ENCODE measurements around the gene MRPL40. TPM values are rescaled to one million over a fixed set of nuclear protein-coding genes. Genes with fewer than 3 reads are reported as not detected.

The MRPL40 gene
- polyA plus RNA-seq, 1 donor from 2014 or later: 32.5 TPM

DNA sequence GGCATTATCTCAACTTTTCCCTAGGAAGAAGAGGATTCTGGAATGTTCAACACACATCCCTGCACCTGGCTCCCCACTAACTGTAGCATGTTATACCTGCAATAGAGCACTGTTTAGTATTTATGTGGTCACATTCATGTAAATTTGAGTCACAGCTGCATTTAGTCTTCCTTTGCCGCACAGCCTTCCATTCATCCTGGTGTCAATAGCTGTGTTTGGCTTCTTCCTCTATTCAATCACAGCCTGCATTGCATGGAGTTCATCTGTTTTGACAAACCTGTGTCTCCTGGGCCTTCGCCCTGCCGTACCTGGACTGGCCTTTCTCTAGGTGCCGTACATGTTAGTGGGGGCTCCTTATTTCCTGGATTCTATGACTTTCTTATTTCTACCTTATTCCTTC is 19.2 kb downstream of the MRPL40 start:
- Histone ChIP-seq H3K4me2 (ENCODE audit: low read length) (no peak overlapping the region), H3K27me3 (ENCODE audit: insufficient read depth, low read depth, low read length) (no peaks in the 10 kb centered on the region), H3K9ac (ENCODE audit: low read length) (no peak overlapping the region), H2AFZ (ENCODE audit: low read depth, low read length) (no peak overlapping the region), H3K27ac (ENCODE audit: low read length) (no peak overlapping the region), H4K20me1 (ENCODE audit: insufficient read depth) (no peaks in the 10 kb centered on the region), H3K4me3 (ENCODE audit: low read length) (no peak overlapping the region), H3K9me2 (ENCODE audit: insufficient read depth, low read length) (no peaks in the 10 kb centered on the region), H3F3A (ENCODE audit: insufficient read depth, low read length, poor library complexity, severe bottlenecking) (no peaks in the 10 kb centered on the region), H3K79me2 (replicated peaks; ENCODE audit: insufficient read depth, low read length) (peaks cover 16% of the 10 kb centered on the region), H3K9me3 (ENCODE audit: low read length) (no peaks in the 10 kb centered on the region), H3K36me3 (ENCODE audit: insufficient read depth, low read length) (peaks cover 9% of the 10 kb centered on the region)
- no peak for TF ChIP-seq MXI1 (conservative IDR thresholded peaks at IDR 0.05; ENCODE audit: poor library complexity, severe bottlenecking)
- TF ChIP-seq EP300 (conservative IDR thresholded peaks at IDR 0.05; ENCODE audit: poor library complexity, severe bottlenecking): no peak
- no peak for TF ChIP-seq TAF1 (IDR thresholded peaks at IDR 0.05; ENCODE audit: low read depth)
- no peak for TF ChIP-seq POLR2AphosphoS5 (IDR thresholded peaks at IDR 0.05)
- TF ChIP-seq RAD21 (conservative IDR thresholded peaks at IDR 0.05): no peak
- no peak for TF ChIP-seq EZH2 (IDR thresholded peaks at IDR 0.05; ENCODE audit: borderline replicate concordance, insufficient read depth, low read length, poor library complexity, severe bottlenecking)

- H3K27me3 ChIP-seq (ENCODE audit: insufficient read depth, low read depth, low read length): no peaks in the 10 kb centered on the region
- H3K4me2 ChIP-seq (ENCODE audit: low read length): no peak overlapping the region
- H3K9me3 ChIP-seq (ENCODE audit: low read length): no peaks in the 10 kb centered on the region
- no peak overlapping the region for H2AFZ ChIP-seq (ENCODE audit: low read depth, low read length)
- no peaks in the 10 kb centered on the region for H4K20me1 ChIP-seq (ENCODE audit: insufficient read depth)
- TF ChIP-seq RAD21 (conservative IDR thresholded peaks at IDR 0.05) (no peak), MXI1 (conservative IDR thresholded peaks at IDR 0.05; ENCODE audit: poor library complexity, severe bottlenecking) (no peak), TAF1 (IDR thresholded peaks at IDR 0.05; ENCODE audit: low read depth) (no peak), POLR2AphosphoS5 (IDR thresholded peaks at IDR 0.05) (no peak), EP300 (conservative IDR thresholded peaks at IDR 0.05; ENCODE audit: poor library complexity, severe bottlenecking) (no peak), EZH2 (IDR thresholded peaks at IDR 0.05; ENCODE audit: borderline replicate concordance, insufficient read depth, low read length, poor library complexity, severe bottlenecking) (no peak)
- TF ChIP-seq, protein P1, sequence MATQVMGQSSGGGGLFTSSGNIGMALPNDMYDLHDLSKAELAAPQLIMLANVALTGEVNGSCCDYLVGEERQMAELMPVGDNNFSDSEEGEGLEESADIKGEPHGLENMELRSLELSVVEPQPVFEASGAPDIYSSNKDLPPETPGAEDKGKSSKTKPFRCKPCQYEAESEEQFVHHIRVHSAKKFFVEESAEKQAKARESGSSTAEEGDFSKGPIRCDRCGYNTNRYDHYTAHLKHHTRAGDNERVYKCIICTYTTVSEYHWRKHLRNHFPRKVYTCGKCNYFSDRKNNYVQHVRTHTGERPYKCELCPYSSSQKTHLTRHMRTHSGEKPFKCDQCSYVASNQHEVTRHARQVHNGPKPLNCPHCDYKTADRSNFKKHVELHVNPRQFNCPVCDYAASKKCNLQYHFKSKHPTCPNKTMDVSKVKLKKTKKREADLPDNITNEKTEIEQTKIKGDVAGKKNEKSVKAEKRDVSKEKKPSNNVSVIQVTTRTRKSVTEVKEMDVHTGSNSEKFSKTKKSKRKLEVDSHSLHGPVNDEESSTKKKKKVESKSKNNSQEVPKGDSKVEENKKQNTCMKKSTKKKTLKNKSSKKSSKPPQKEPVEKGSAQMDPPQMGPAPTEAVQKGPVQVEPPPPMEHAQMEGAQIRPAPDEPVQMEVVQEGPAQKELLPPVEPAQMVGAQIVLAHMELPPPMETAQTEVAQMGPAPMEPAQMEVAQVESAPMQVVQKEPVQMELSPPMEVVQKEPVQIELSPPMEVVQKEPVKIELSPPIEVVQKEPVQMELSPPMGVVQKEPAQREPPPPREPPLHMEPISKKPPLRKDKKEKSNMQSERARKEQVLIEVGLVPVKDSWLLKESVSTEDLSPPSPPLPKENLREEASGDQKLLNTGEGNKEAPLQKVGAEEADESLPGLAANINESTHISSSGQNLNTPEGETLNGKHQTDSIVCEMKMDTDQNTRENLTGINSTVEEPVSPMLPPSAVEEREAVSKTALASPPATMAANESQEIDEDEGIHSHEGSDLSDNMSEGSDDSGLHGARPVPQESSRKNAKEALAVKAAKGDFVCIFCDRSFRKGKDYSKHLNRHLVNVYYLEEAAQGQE (IDR thresholded peaks at IDR 0.05; ENCODE audit: borderline replicate concordance): no peak
- TF ChIP-seq, protein P2, sequence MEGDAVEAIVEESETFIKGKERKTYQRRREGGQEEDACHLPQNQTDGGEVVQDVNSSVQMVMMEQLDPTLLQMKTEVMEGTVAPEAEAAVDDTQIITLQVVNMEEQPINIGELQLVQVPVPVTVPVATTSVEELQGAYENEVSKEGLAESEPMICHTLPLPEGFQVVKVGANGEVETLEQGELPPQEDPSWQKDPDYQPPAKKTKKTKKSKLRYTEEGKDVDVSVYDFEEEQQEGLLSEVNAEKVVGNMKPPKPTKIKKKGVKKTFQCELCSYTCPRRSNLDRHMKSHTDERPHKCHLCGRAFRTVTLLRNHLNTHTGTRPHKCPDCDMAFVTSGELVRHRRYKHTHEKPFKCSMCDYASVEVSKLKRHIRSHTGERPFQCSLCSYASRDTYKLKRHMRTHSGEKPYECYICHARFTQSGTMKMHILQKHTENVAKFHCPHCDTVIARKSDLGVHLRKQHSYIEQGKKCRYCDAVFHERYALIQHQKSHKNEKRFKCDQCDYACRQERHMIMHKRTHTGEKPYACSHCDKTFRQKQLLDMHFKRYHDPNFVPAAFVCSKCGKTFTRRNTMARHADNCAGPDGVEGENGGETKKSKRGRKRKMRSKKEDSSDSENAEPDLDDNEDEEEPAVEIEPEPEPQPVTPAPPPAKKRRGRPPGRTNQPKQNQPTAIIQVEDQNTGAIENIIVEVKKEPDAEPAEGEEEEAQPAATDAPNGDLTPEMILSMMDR (IDR thresholded peaks at IDR 0.05; ENCODE audit: poor library complexity, severe bottlenecking): no peak
- H3K79me2 ChIP-seq (replicated peaks; ENCODE audit: insufficient read depth, low read length): peaks cover 3% of the 10 kb centered on the region
- H3K4me3 ChIP-seq (ENCODE audit: low read length): no peak overlapping the region
- H3K27ac ChIP-seq (ENCODE audit: low read length): no peak overlapping the region
- no peak overlapping the region for H3K9ac ChIP-seq (ENCODE audit: low read length)
- no peaks in the 10 kb centered on the region for H3F3A ChIP-seq (ENCODE audit: insufficient read depth, low read length, poor library complexity, severe bottlenecking)
- no peaks in the 10 kb centered on the region for H3K9me2 ChIP-seq (ENCODE audit: insufficient read depth, low read length)
- H3K36me3 ChIP-seq (ENCODE audit: insufficient read depth, low read length): peaks cover 9% of the 10 kb centered on the region
These were observed 21.4 kb downstream of the MRPL40 start for GRCh38 chr22:19453718-19454117.

DNA sequence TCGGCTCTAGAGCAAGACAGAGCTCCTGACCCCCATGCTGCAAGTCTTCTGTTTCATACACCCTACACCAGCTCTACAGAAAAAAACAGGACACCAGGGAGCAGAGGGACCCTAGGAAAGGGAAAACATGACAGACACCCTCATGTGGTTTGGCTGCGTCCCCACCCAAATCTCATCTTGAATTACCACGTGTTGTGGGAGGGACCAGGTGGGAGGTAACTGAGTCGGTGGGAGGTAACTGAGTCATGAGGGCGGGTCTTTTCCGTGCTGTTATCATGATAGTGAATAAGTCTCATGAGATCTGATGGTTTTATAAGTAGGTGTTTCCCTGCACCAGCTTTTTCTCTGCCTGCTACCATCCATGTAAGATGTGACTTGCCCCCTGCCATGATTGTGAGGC is 21.8 kb downstream of the MRPL40 start:
- Histone ChIP-seq H3K9me2 (ENCODE audit: insufficient read depth, low read length) (no peaks in the 10 kb centered on the region), H3K36me3 (ENCODE audit: insufficient read depth, low read length) (peaks cover 9% of the 10 kb centered on the region), H3K9ac (ENCODE audit: low read length) (no peak overlapping the region), H3K4me2 (ENCODE audit: low read length) (no peak overlapping the region), H3K9me3 (ENCODE audit: low read length) (no peaks in the 10 kb centered on the region), H3K4me3 (ENCODE audit: low read length) (no peak overlapping the region), H4K20me1 (ENCODE audit: insufficient read depth) (no peaks in the 10 kb centered on the region), H3F3A (ENCODE audit: insufficient read depth, low read length, poor library complexity, severe bottlenecking) (no peaks in the 10 kb centered on the region), H3K27me3 (ENCODE audit: insufficient read depth, low read depth, low read length) (no peaks in the 10 kb centered on the region), H3K79me2 (replicated peaks; ENCODE audit: insufficient read depth, low read length) (no peaks in the 10 kb centered on the region), H3K27ac (ENCODE audit: low read length) (no peak overlapping the region), H2AFZ (ENCODE audit: low read depth, low read length) (no peak overlapping the region)
- TF ChIP-seq POLR2AphosphoS5 (IDR thresholded peaks at IDR 0.05): no peak
- no peak for TF ChIP-seq RAD21 (conservative IDR thresholded peaks at IDR 0.05)
- no peak for TF ChIP-seq MXI1 (conservative IDR thresholded peaks at IDR 0.05; ENCODE audit: poor library complexity, severe bottlenecking)
- TF ChIP-seq SMC3 (conservative IDR thresholded peaks at IDR 0.05; ENCODE audit: poor library complexity): no peak
- TF ChIP-seq TAF1 (IDR thresholded peaks at IDR 0.05; ENCODE audit: low read depth): no peak
- TF ChIP-seq, protein P2 (IDR thresholded peaks at IDR 0.05; ENCODE audit: poor library complexity, severe bottlenecking): no peak
- TF ChIP-seq, protein P1 (IDR thresholded peaks at IDR 0.05; ENCODE audit: borderline replicate concordance): no peak
- TF ChIP-seq EZH2 (IDR thresholded peaks at IDR 0.05; ENCODE audit: borderline replicate concordance, insufficient read depth, low read length, poor library complexity, severe bottlenecking): no peak
- TF ChIP-seq EP300 (conservative IDR thresholded peaks at IDR 0.05; ENCODE audit: poor library complexity, severe bottlenecking): no peak
